ENCODE data around the gene NPAS2. TPM values are rescaled to one million over a fixed set of nuclear protein-coding genes. Genes with fewer than 3 reads are reported as not detected.

The NPAS2 gene
- total RNA-seq, 2 experiments from 2014 or later: 5.8 to 5.9 TPM

DNA sequence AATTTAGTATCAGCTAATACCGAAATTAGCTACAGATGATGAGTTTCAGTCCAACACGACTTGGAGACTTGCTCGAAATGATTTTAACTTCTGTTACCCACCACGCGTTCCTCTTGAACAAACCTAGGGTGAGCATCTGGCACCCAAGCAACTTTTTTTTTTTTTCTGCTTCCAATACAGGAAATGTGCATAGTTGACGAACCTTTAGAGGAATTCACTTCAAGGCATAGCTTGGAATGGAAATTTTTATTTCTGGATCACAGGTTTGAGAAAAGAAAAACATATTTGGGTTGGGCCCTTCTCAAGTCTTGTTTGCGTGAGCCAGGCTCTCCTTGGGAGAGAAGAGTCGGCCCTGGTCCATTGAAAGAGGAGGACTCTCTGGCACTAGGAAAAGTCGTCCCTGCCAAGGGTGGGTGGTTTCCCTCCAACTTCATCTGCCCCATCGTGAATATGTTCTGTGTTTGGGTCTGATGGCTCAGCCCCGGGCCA lies 144.8 kb downstream of the NPAS2 start:
- Mint-ChIP-seq H3K27me3 (ENCODE audit: low read depth) (no peaks in the 10 kb centered on the region), H3K27ac (no peak overlapping the region), H3K4me3 (no peak overlapping the region), H3K4me1 (ENCODE audit: low read depth) (peaks cover 10% of the 10 kb centered on the region), H3K36me3 (ENCODE audit: low read depth) (no peaks in the 10 kb centered on the region), H3K9me3 (no peaks in the 10 kb centered on the region)
- intact Hi-C loops (cut with micrococcal nuclease): no loop called here
- DNase-seq: no peak
- CTCF ChIA-PET: no interaction called here

DNA sequence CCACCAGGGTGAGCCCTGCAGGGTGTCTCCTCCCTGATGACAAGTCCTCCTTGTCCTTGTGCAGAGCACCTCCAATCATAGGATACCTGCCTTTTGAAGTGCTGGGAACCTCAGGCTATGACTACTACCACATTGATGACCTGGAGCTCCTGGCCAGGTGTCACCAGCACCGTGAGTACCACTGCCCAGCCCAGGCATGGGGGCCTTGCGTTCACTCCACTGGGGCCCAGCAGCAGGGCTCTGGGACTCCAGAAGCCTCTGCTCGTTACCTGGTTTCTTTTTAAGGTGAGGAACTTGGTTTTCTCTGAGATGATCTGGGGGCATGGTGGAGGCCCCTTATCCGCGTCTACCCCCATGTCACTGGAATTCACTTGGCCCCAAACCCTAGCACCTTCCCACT lies 145.7 kb downstream of the NPAS2 start:
- no peaks in the 10 kb centered on the region for H3K9me3 Mint-ChIP-seq
- intact Hi-C loops (cut with micrococcal nuclease): no loop called here
- CTCF ChIA-PET: interaction anchor here (0.7 kb wide), 1 partner anchor 17 kb away, joined by 3 read pairs; no protein-coding TSS in a partner anchor
- H3K36me3 Mint-ChIP-seq (ENCODE audit: low read depth): no peaks in the 10 kb centered on the region
- no peaks in the 10 kb centered on the region for H3K27me3 Mint-ChIP-seq (ENCODE audit: low read depth)
- H3K4me1 Mint-ChIP-seq (ENCODE audit: low read depth): peaks cover 10% of the 10 kb centered on the region
- H3K27ac Mint-ChIP-seq: no peak overlapping the region
- DNase-seq: no peak
- H3K4me3 Mint-ChIP-seq: no peak overlapping the region

DNA sequence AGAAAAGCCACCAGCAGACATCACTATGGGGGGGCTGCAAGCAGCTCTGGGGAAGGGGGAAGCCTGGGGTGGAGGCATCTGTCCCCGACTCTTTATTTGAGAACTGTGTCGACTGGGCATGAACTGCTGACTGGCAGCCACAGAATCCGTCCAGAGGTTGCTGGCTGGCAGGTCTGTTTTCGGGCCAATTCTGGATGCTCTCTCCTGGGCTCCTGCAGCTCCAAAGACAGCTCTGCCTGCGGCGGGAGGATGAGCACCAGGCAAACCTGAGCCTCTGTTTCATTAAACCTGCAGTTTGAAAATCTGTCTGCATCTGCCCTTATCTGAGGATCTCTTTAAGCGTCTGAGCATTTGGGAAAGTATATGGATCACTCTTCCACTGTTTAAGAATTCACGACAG lies 147.8 kb downstream of the NPAS2 start:
- Mint-ChIP-seq H3K4me3 (no peak overlapping the region), H3K27ac (no peak overlapping the region)
- CTCF ChIA-PET: no interaction called here

DNA sequence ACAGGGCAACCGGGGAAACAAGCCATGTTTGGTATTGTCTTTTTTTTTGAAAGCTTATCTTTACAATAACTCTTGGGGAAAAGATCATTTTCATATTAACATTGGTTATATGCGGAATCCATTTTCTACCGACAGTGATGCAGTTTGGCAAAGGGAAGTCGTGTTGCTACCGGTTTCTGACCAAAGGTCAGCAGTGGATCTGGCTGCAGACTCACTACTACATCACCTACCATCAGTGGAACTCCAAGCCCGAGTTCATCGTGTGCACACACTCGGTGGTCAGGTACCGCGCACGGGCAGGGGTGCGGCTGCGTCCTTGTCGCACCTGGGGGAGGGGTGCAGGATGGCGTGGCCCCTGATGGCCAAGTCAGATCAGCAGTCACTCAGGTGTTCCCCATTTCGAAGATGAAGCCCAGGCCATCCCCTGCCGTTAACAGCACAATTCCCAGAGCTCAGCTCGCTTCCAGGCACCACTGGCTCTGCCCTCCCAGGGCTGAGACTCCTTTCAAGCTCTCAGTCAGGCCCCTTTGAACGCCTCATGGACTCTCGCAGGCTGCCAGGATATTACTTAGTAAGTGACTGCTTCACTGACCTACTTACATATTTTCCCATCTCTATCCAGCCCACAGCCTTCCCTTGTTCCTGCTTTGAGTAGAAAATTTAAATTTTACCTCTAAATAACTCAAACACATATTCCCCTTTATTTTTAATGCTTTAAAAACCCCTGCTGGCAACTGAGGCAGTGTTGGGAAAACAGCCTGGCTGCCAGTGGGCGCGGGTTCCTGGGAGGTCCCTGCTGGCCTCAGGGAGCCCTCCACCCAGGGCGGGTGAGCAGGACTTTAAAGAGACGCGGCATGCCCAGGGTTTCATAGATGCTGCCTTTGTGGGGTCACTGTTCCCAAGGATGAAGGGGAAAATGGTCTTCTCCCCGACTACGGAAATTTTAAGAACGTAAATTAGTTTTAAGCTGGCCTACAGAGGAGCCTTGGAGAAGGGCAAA lies 148.5 kb downstream of the NPAS2 start:
- no peak for DNase-seq
- Mint-ChIP-seq H3K9me3 (no peaks in the 10 kb centered on the region), H3K27me3 (ENCODE audit: low read depth) (no peaks in the 10 kb centered on the region), H3K27ac (no peak overlapping the region), H3K4me3 (no peak overlapping the region), H3K4me1 (ENCODE audit: low read depth) (peaks cover 10% of the 10 kb centered on the region), H3K36me3 (ENCODE audit: low read depth) (no peaks in the 10 kb centered on the region)
- CTCF ChIA-PET: no interaction called here
- intact Hi-C loops (cut with micrococcal nuclease): no loop called here

More for the DNA sequence above, 147.8 kb downstream of the NPAS2 start:
- intact Hi-C loops (cut with micrococcal nuclease): no loop called here
- Mint-ChIP-seq H3K36me3 (ENCODE audit: low read depth) (no peaks in the 10 kb centered on the region), H3K27me3 (ENCODE audit: low read depth) (no peaks in the 10 kb centered on the region), H3K9me3 (no peaks in the 10 kb centered on the region), H3K4me1 (ENCODE audit: low read depth) (peaks cover 10% of the 10 kb centered on the region)
- DNase-seq: no peak

DNA sequence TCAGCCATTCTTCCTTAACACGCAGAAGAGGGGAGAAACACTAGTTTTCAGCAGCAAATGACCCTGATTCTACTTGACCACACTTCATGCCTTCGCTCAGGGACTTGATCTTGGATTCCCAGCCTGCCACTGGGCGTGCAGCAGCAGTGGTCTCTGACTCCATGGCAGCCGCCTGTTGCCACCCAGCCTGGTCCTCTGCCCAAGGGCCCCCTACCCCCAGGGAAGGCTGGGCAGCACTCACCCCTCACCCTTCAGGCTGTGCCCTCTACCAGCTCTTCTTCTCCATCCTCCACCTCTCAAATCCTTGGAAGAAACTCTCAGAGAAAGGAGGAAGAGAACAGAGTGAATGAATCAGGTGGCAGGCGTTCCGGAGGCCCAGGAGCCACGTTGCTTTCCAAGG lies 150.1 kb downstream of the NPAS2 start:
- no peak for DNase-seq
- CTCF ChIA-PET: interaction anchor here (1.0 kb wide), 1 partner anchor 95 kb away, joined by 3 read pairs; no protein-coding TSS in a partner anchor
- intact Hi-C loops (cut with micrococcal nuclease): no loop called here
- H3K4me1 Mint-ChIP-seq (ENCODE audit: low read depth): no peaks in the 10 kb centered on the region
- H3K27ac Mint-ChIP-seq: no peak overlapping the region
- no peak overlapping the region for H3K4me3 Mint-ChIP-seq
- no peaks in the 10 kb centered on the region for H3K27me3 Mint-ChIP-seq (ENCODE audit: low read depth)
- H3K9me3 Mint-ChIP-seq: no peaks in the 10 kb centered on the region
- H3K36me3 Mint-ChIP-seq (ENCODE audit: low read depth): no peaks in the 10 kb centered on the region

DNA sequence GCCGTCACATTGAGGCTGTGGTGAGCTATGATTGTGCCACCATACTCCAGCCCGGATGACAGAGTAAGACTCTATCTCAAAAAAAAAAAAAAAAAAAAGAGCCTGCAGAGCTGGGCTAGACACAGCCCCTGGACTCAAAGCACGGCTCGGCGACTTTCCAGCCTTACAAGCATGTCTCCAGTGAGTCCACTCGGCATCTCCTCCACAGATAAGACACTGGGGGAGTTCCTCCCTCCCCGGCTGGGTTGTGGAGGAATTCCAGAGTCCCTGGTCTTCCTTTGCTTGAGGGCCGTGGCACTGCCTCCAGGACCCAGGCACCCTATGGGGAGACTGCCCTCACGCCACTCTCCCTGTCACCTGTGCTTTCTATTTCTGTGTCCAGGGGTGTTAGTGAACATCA lies 151.3 kb downstream of the NPAS2 start:
- Mint-ChIP-seq H3K9me3 (no peaks in the 10 kb centered on the region), H3K36me3 (ENCODE audit: low read depth) (no peaks in the 10 kb centered on the region), H3K27ac (no peak overlapping the region), H3K27me3 (ENCODE audit: low read depth) (no peaks in the 10 kb centered on the region), H3K4me3 (no peak overlapping the region), H3K4me1 (ENCODE audit: low read depth) (no peaks in the 10 kb centered on the region)
- DNase-seq: no peak
- intact Hi-C loops (cut with micrococcal nuclease): no loop called here
- CTCF ChIA-PET: no interaction called here

DNA sequence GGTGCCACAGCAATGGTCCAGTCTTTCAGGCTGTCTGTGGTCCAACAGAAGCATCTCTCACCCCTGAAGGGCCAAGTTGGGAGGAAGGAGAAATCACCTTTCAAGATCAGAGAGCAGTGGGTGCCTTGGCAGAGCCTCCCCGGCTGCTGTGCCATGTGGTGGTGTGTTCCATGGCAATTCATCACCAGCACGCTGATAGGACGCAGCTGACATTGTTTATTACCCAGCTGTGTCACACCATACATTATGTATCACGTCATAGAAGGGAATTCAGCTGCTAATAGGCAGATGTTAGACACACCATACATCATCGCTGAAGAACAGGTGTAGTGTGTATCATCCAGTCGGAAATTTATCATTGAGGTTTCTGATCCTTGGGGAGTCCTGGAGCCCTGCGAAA lies 152.5 kb downstream of the NPAS2 start:
- Mint-ChIP-seq H3K4me3 (no peak overlapping the region), H3K36me3 (ENCODE audit: low read depth) (no peaks in the 10 kb centered on the region), H3K9me3 (no peaks in the 10 kb centered on the region), H3K4me1 (ENCODE audit: low read depth) (no peaks in the 10 kb centered on the region), H3K27me3 (ENCODE audit: low read depth) (no peaks in the 10 kb centered on the region), H3K27ac (no peak overlapping the region)
- CTCF ChIA-PET: interaction anchor here (0.7 kb wide), 1 partner anchor 24 kb away, joined by 3 read pairs; no protein-coding TSS in a partner anchor
- no peak for DNase-seq
- intact Hi-C loops (cut with micrococcal nuclease): no loop called here

DNA sequence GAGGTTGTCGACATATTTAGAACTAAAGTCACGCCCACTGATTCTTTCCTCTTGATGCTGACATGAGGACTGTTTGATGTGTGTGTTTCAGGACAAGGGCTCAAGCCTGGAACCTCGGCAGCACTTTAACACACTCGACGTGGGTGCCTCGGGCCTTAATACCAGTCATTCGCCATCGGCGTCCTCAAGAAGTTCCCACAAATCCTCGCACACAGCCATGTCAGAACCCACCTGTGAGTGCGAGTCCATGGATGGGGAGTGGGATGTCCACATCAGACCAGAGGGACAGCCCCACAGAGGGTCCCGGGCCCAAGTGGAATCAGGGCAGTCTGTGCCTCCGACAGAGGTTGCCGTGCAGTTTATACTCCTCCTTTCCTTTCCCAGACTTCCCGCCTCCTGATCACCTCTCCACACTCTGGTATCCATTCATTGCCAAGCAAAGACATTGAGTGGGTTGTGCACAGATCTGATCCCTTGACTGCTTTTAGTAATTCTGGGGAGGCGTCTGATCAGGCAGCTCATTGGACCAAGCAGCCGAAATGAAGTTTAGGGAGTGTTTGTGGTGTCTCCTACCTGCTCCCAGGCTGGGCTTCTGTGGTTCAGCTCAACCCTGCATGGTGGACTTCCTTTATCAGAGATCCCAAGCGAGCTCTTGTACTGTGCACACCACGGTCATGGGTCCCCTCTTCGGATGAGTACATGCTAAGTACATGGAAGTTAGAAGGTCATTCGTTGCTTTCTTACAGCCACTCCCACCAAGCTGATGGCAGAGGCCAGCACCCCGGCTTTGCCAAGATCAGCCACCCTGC lies 155.0 kb downstream of the NPAS2 start:
- Mint-ChIP-seq H3K4me1 (ENCODE audit: low read depth) (no peaks in the 10 kb centered on the region), H3K27me3 (ENCODE audit: low read depth) (no peaks in the 10 kb centered on the region), H3K27ac (no peak overlapping the region), H3K36me3 (ENCODE audit: low read depth) (no peaks in the 10 kb centered on the region), H3K9me3 (no peaks in the 10 kb centered on the region), H3K4me3 (no peak overlapping the region)
- CTCF ChIA-PET: no interaction called here
- intact Hi-C loops (cut with micrococcal nuclease): no loop called here
- DNase-seq: no peak

DNA sequence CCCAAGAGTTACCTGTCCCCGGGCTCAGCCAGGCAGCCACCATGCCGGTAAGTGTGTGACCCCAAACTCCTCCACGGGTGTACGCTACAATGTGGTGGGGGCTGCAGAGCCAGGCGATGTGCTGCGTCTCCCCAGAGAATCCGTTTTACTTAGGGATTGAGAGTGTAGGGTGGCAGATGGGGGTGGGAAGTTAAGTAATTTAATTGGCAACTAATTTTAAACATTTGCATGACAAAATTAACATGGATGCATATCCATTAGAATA lies 155.5 kb downstream of the NPAS2 start:
- H3K4me1 Mint-ChIP-seq (ENCODE audit: low read depth): no peaks in the 10 kb centered on the region
- H3K27me3 Mint-ChIP-seq (ENCODE audit: low read depth): no peaks in the 10 kb centered on the region
- no peak for DNase-seq
- H3K27ac Mint-ChIP-seq: no peak overlapping the region
- H3K36me3 Mint-ChIP-seq (ENCODE audit: low read depth): no peaks in the 10 kb centered on the region
- no peak overlapping the region for H3K4me3 Mint-ChIP-seq
- H3K9me3 Mint-ChIP-seq: no peaks in the 10 kb centered on the region
- CTCF ChIA-PET: no interaction called here
- intact Hi-C loops (cut with micrococcal nuclease): no loop called here

DNA sequence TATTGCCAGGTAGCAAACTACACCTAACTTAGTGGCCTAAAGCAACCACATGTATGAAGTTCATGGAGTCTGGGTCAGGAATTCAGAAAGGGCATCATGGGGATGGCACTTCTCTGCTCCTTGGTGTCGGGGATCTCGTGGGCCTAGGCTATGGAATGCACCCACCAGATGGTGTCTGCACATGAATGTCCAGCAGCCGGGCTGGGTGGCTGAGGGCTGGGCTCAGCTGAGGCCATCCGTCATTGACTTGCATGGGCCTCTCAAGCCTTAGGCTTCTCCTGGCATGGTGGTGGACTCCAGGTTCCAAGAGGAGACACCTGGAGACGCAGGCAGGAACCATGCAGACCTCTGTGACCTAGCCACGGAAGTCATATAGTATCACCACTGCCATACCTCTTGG lies 156.1 kb downstream of the NPAS2 start:
- intact Hi-C loops (cut with micrococcal nuclease): no loop called here
- Mint-ChIP-seq H3K27ac (no peak overlapping the region), H3K4me3 (no peak overlapping the region), H3K27me3 (ENCODE audit: low read depth) (no peaks in the 10 kb centered on the region), H3K9me3 (no peaks in the 10 kb centered on the region), H3K36me3 (ENCODE audit: low read depth) (no peaks in the 10 kb centered on the region), H3K4me1 (ENCODE audit: low read depth) (no peaks in the 10 kb centered on the region)
- DNase-seq: no peak
- CTCF ChIA-PET: no interaction called here

DNA sequence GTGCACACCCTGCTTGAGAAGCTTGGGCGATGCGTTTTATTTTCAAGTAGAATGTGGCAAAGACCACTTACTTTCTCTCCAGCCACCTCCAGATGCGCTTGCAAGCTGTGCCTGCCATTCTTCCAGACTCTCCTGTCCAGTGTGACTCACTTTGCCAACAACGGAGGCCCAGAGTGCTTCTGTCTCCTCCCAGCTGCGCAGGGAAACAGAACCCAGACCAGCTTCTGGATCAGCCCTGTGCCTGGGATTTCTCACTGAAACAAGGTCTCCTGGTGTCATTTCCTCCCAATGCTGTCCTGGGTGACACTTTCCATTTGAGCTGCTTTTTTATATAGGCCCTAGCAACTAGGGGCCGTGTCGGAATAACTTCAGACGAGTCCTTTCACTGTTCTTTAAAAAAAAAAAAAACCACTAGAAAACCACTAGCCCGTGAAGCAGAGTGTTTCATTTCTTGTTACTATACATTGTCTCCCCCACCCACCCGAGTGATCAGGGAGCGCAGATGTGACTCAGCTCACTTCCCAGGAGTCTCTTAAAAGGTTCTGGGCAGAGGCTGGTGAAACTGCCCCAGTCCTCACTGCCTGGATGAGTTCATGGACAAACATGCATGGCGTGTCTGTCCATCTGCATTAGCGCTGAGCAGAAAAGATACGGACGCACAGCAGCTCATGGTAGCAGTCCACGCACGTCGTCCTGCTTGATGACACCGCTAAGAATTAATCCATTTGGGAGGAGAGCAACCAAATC lies 156.9 kb downstream of the NPAS2 start:
- DNase-seq: no peak
- no peaks in the 10 kb centered on the region for H3K36me3 Mint-ChIP-seq (ENCODE audit: low read depth)
- no peak overlapping the region for H3K27ac Mint-ChIP-seq
- intact Hi-C loops (cut with micrococcal nuclease): no loop called here
- CTCF ChIA-PET: interaction anchor here (1.0 kb wide), 1 partner anchor 367 kb away, joined by 3 read pairs; no protein-coding TSS in a partner anchor
- H3K4me1 Mint-ChIP-seq (ENCODE audit: low read depth): no peaks in the 10 kb centered on the region
- no peaks in the 10 kb centered on the region for H3K9me3 Mint-ChIP-seq
- H3K27me3 Mint-ChIP-seq (ENCODE audit: low read depth): no peaks in the 10 kb centered on the region
- no peak overlapping the region for H3K4me3 Mint-ChIP-seq

DNA sequence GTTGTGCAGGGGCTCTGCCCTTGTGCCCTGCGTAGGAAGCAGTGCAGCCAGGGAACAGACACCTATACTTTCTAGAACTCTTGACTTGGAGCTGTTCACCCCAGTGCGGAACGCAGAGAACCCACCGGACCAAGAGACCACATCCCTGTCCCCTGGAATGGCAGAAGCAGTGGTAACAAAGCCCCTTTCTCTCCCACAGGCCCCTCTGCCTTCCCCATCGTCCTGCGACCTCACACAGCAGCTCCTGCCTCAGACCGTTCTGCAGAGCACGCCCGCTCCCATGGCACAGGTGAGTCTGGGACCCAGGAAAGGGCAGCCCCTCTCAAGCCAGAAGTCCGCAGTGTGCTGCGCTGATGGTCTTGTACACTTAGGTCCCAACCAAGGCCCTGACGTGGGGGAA lies 157.6 kb downstream of the NPAS2 start:
- H3K36me3 Mint-ChIP-seq (ENCODE audit: low read depth): no peaks in the 10 kb centered on the region
- CTCF ChIA-PET: interaction anchor here (1.0 kb wide), 1 partner anchor 367 kb away, joined by 3 read pairs; no protein-coding TSS in a partner anchor
- no peak overlapping the region for H3K4me3 Mint-ChIP-seq
- DNase-seq: no peak
- no peaks in the 10 kb centered on the region for H3K4me1 Mint-ChIP-seq (ENCODE audit: low read depth)
- intact Hi-C loops (cut with micrococcal nuclease): no loop called here
- no peaks in the 10 kb centered on the region for H3K27me3 Mint-ChIP-seq (ENCODE audit: low read depth)
- H3K27ac Mint-ChIP-seq: no peak overlapping the region
- no peaks in the 10 kb centered on the region for H3K9me3 Mint-ChIP-seq

Data from activated naive CD4-positive, alpha-beta T cell treated with anti-CD3 and anti-CD28 coated beads for 36 hours (primary cell).